Hepatocyte (in vitro differentiated cells): ENCODE data around the gene VAV3. TPM values are rescaled to one million over a fixed set of nuclear protein-coding genes. Genes with fewer than 3 reads are reported as not detected.

Experiments
- DNase-seq: peaks from one replicate; pipeline ENCODE4 v3.0.0-alpha.2; 2016; ENCODE audit warnings: low spot score
- H2AFZ ChIP-seq: fragments of 200-600 bp; sonication (generic); 2 replicates; pipeline ENCODE4 v1.6.0; 2016; ENCODE audit warnings: antibody characterized with exemption, mild to moderate bottlenecking
- H3K27ac ChIP-seq: fragments of 200-600 bp; sonication (generic); 2 replicates; pipeline ENCODE4 v1.5.1; 2016; ENCODE audit warnings: mild to moderate bottlenecking
- H3K27me3 ChIP-seq: fragments of 200-600 bp; sonication (generic); 2 replicates; pipeline ENCODE4 v1.6.1; 2016
- H3K36me3 ChIP-seq: fragments of 200-600 bp; sonication (generic); replicated peaks from 2 replicates; pipeline ENCODE4 v1.5.1; 2016; ENCODE audit warnings: low read depth; ENCODE audit not compliant: insufficient read depth
- H3K4me1 ChIP-seq: fragments of 200-600 bp; sonication (generic); 2 replicates; pipeline ENCODE4 v1.5.1; 2016; ENCODE audit warnings: mild to moderate bottlenecking, moderate library complexity; ENCODE audit not compliant: insufficient read depth
- H3K4me2 ChIP-seq: fragments of 200-600 bp; sonication (generic); 2 replicates; pipeline ENCODE4 v1.6.0; 2016
- H3K4me3 ChIP-seq: fragments of 200-600 bp; sonication (generic); 2 replicates; pipeline ENCODE4 v1.5.1; 2016; ENCODE audit warnings: mild to moderate bottlenecking
- H3K79me2 ChIP-seq: fragments of 200-600 bp; sonication (generic); 2 replicates; pipeline ENCODE4 v1.6.0; 2017; ENCODE audit warnings: mild to moderate bottlenecking
- H3K9me2 ChIP-seq: fragments of 200-600 bp; sonication (generic); replicated peaks from 2 replicates; pipeline ENCODE4 v1.6.0; 2017; ENCODE audit warnings: mild to moderate bottlenecking; ENCODE audit not compliant: insufficient read depth
- H3K9me3 ChIP-seq: fragments of 200-600 bp; sonication (generic); 2 replicates; pipeline ENCODE4 v1.5.1; 2016; ENCODE audit warnings: low read depth, mild to moderate bottlenecking
- H4K20me1 ChIP-seq: fragments of 200-600 bp; sonication (generic); 2 replicates; pipeline ENCODE4 v1.6.0; 2016; ENCODE audit warnings: mild to moderate bottlenecking; ENCODE audit not compliant: insufficient read depth, poor library complexity, severe bottlenecking
- CTCF ChIP-seq: fragments of 200-600 bp; sonication (generic); IDR thresholded peaks from 2 replicates; pipeline ENCODE4 v1.5.1; 2016; ENCODE audit warnings: antibody characterized with exemption, mild to moderate bottlenecking; ENCODE audit not compliant: poor library complexity
- EZH2 ChIP-seq: fragments of 200-600 bp; sonication (generic); IDR thresholded peaks from 2 replicates; pipeline ENCODE4 v1.6.1; 2016; ENCODE audit warnings: antibody characterized with exemption, mild to moderate bottlenecking, borderline replicate concordance
- EZH2phosphoT487 ChIP-seq: fragments of 200-600 bp; sonication (generic); IDR thresholded peaks from one replicate; pipeline ENCODE4 v1.6.1; 2018; ENCODE audit warnings: antibody characterized with exemption, mild to moderate bottlenecking, low read depth, moderate library complexity; ENCODE audit not compliant: unreplicated experiment, severe bottlenecking
- WGBS: methylation state at CpG from one replicate; pipeline ENCODE4 v1.1.6; 2016; ENCODE audit warnings: low lambda C conversion rate; ENCODE audit errors: missing lambda C conversion rate; 5-methylcytosine and 5-hydroxymethylcytosine counted together
- polyA plus RNA-seq: library from polyadenylated mRNA; unstranded; fragments of >200 nt; fragmentation: Nextera tagmentation; extraction: Ambion mirVana; gene quantifications from 2 replicates; pipeline ENCODE4 v1.2.1, GENCODE V29; 2016
- total RNA-seq: library from RNA; depleted of rRNA; stranded (reverse); fragments of >200 nt; gene quantifications from 2 replicates; pipeline ENCODE4 v1.2.3, GENCODE V29; 2014

VAV3 gene
- total and polyA plus RNA-seq, 2 experiments from 2014 or later: 12.3 to 40.5 TPM

GRCh38 chr1:107992347-107992746, 27.4 kb upstream of the VAV3 start:
- no peaks in the 10 kb centered on the region for H3K27me3 ChIP-seq
- H2AFZ ChIP-seq: no peak overlapping the region
- H3K4me1 ChIP-seq: no peaks in the 10 kb centered on the region
- H3K79me2 ChIP-seq: no peaks in the 10 kb centered on the region
- TF ChIP-seq CTCF: no peak
- TF ChIP-seq EZH2phosphoT487: no peak
- no peak for TF ChIP-seq EZH2
- H3K27ac ChIP-seq: no peak overlapping the region
- no peaks in the 10 kb centered on the region for H3K9me2 ChIP-seq
- H3K4me2 ChIP-seq: no peak overlapping the region
- no peaks in the 10 kb centered on the region for H3K36me3 ChIP-seq
- DNase-seq: no peak
- no peak overlapping the region for H3K4me3 ChIP-seq
- H3K9me3 ChIP-seq: no peaks in the 10 kb centered on the region
- no peaks in the 10 kb centered on the region for H4K20me1 ChIP-seq
- WGBS: 89% methylated on average over 3 of the region's 3 CpGs

- Histone ChIP-seq H2AFZ (no peak overlapping the region), H3K36me3 (no peaks in the 10 kb centered on the region), H4K20me1 (no peaks in the 10 kb centered on the region), H3K4me2 (no peak overlapping the region), H3K4me1 (no peaks in the 10 kb centered on the region), H3K27me3 (no peaks in the 10 kb centered on the region), H3K27ac (no peak overlapping the region), H3K4me3 (no peak overlapping the region), H3K79me2 (no peaks in the 10 kb centered on the region), H3K9me3 (no peaks in the 10 kb centered on the region), H3K9me2 (no peaks in the 10 kb centered on the region)
- 85% methylated on average over 8 of the region's 8 CpGs for WGBS
- DNase-seq: no peak
- TF ChIP-seq EZH2: no peak
Observed at GRCh38 chr1:107991371-107992066, 26.5 kb upstream of the VAV3 start.

- Histone ChIP-seq H3K9me3 (no peaks in the 10 kb centered on the region), H3K4me2 (no peak overlapping the region), H3K4me3 (no peak overlapping the region), H3K27me3 (no peaks in the 10 kb centered on the region), H4K20me1 (no peaks in the 10 kb centered on the region), H3K27ac (no peak overlapping the region), H3K36me3 (no peaks in the 10 kb centered on the region), H3K9me2 (no peaks in the 10 kb centered on the region), H3K4me1 (no peaks in the 10 kb centered on the region), H3K79me2 (no peaks in the 10 kb centered on the region), H2AFZ (no peak overlapping the region)
- no peak for DNase-seq
- WGBS: 98% methylated on average over 5 of the region's 5 CpGs
- TF ChIP-seq EZH2: no peak
- TF ChIP-seq EZH2phosphoT487: no peak
- no peak for TF ChIP-seq CTCF
Observed at GRCh38 chr1:107990606-107991005, 25.6 kb upstream of the VAV3 start.

GRCh38 chr1:107981277-107981676, 16.3 kb upstream of the VAV3 start:
- Histone ChIP-seq H3K9me3 (no peaks in the 10 kb centered on the region), H3K27me3 (peaks cover 4% of the 10 kb centered on the region), H3K4me3 (no peak overlapping the region), H3K4me2 (no peak overlapping the region), H4K20me1 (no peaks in the 10 kb centered on the region), H2AFZ (no peak overlapping the region), H3K9me2 (no peaks in the 10 kb centered on the region), H3K79me2 (no peaks in the 10 kb centered on the region), H3K27ac (no peak overlapping the region), H3K4me1 (no peaks in the 10 kb centered on the region), H3K36me3 (no peaks in the 10 kb centered on the region)
- no peak for DNase-seq
- 56% methylated on average over 7 of the region's 7 CpGs for WGBS
- TF ChIP-seq CTCF: no peak
- TF ChIP-seq EZH2: no peak
- TF ChIP-seq EZH2phosphoT487: no peak
